Central memory CD4-positive, alpha-beta T cell (primary cell): ENCODE measurements around the gene WWOX.
A peak's percentile ranks its signal among the peaks of the same experiment; 100 is the strongest.

Experiments used
- DNase-seq: peaks from one replicate; pipeline ENCODE4 v3.0.0; 2022

The WWOX gene

GRCh38 chr16:78749745-78750268 is 650.4 kb downstream of the WWOX start:
- peak; percentile 18 for DNase-seq

- DNase-seq: no peak
Measured at GRCh38 chr16:78750611-78751010, 651.2 kb downstream of the WWOX start.

DNA sequence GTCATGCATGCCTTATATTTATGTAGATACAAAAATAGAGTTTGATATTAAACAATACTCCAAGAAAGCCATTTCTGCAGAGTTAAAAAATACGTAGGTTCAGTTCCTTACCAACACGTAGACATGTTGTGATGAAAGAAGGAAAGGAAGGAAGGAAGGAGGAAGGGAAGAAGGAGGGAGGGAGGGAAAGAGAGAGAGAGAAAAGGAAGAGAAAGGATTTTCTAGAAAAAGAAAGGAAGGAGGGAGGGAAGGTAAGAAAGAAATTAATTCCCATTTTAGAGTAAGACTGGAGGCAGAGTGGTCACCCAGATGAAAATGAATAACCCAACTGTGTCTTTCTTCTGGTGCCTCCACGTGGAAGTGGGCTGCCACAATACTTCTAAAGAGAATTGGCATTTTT is 652.1 kb downstream of the WWOX start:
- DNase-seq: no peak

DNA sequence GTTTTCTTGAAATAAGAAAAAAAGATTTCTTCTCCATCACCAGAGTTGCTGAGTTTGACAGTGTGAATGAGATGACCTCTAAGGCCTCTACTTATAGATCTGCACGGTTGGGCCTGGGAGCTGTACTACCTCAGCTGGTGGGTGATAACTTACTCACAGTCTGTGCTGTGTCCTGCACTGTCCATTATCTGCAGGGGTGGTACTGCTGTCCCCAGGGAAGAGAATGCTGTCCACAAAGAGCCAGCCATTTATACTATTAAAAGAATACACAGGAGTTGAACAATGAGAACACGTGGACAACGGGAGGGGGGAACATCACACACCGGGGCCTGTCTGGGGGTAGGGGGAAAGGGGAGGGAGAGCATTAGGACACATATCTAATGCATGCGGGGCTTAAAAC is 655.3 kb downstream of the WWOX start:
- no peak for DNase-seq

GRCh38 chr16:78755751-78756661 is 656.6 kb downstream of the WWOX start:
- DNase-seq: no peak

DNA sequence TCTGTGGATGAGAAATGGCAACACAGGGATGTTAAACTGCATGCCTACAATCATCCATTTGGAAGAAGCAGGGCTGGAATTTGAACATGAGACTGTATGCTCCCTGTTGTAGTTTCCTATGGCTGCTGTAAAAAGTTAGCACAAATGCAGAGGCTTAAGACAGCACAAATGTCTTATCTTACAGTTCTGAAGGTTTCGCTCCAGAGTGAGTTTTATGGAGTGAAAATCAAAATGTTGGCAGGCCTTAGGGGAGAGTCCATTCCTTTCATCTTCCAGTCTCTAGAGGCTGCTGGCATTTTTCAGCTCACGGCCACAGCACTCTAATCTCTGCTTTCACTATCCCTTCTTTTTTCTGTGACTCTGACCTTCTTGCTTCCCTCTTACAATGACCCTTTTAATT is 660.1 kb downstream of the WWOX start:
- no peak for DNase-seq

GRCh38 chr16:78760611-78761010 is 661.2 kb downstream of the WWOX start:
- no peak for DNase-seq

DNA sequence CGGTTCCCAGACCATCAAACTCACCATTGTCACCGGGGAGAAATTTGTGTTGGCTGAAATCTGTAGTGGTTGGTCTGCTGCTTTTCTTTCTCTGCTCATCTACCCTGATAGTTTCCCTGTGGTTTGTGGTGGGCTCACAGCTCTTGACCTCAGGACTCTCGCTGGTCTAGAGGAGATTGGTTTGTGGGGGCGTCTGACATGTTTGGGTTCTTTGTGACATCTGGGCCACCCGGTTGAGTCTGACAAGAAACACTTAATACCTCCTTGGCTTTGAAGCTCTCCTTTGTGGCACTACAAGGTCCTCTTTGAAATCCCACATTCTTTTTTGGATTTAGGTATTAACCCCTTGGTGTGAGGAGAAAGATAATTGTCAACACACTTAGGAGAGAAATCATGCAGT is 662.0 kb downstream of the WWOX start:
- DNase-seq: no peak

- DNase-seq: no peak
Measured at GRCh38 chr16:78762222-78762621, 662.8 kb downstream of the WWOX start.

DNA sequence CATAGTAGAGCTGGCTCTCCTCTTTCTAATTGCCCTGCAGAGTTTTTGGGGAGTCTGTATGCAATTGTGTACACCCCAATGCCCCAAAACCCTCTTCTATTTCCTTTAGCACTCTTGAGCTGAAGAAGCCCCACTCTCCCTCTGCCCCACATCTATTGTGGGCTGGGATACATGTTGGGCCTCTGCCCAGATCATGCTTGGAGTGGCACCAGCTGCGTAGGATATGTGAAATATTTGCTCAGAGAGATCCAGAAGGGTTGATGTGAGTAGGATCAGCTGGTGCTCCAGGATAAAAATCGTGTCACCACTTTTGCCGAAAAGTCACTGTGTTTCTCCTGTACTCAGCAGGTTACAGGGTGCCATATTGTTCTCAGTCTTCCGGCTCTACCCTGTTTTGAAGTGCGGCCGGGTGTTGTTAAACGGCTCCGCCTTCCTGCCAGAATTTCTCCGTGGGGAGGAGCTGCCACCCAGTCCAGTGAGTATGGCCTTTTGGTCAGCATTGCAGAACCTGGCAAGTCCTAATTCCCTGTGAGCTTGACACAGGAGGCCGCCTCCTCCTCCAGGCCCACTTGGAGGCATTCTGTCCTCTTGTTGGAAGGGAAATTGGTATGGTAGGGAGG is 664.5 kb downstream of the WWOX start:
- DNase-seq: no peak

DNA sequence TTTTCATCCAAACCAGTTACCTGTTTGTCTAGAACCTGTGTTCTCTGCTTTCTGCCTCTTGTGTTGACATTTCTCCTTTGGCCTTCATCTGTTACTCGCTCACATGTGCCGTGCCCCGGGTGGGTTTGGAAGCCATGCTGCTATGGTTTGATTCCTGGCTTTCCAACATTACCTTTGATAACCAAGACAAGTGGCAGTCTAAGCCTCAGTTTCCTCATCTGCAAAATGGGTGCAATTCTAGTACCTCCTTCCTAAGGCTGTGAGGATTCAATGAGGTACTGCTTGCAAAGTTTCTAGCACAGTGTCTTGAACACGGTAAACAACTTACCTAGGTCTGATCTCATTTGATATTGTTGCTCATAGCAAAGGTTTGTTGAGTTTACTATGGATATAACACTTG is 665.0 kb downstream of the WWOX start:
- no peak for DNase-seq

GRCh38 chr16:78768226-78768625 is 668.8 kb downstream of the WWOX start:
- DNase-seq: no peak

DNA sequence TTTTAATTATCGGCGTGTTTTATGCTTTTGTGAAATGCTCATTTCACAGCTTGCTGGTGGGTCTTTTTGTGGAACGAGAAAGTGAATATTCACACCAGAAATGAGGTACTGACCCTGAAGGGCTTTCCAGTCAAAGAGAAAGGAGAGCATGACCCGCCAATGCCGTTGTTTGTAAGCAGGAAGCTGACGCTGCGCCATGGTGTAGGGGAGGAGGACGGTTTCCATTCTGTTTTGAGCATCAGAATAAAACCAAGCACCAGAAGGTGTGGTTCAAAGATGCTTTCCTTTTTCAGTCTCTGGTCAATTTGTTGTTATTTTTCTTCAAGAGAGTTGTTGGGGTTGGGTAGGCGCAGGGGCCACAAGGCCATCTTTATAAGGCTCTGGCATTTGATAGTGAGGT is 669.3 kb downstream of the WWOX start:
- peak; percentile 19 for DNase-seq

DNA sequence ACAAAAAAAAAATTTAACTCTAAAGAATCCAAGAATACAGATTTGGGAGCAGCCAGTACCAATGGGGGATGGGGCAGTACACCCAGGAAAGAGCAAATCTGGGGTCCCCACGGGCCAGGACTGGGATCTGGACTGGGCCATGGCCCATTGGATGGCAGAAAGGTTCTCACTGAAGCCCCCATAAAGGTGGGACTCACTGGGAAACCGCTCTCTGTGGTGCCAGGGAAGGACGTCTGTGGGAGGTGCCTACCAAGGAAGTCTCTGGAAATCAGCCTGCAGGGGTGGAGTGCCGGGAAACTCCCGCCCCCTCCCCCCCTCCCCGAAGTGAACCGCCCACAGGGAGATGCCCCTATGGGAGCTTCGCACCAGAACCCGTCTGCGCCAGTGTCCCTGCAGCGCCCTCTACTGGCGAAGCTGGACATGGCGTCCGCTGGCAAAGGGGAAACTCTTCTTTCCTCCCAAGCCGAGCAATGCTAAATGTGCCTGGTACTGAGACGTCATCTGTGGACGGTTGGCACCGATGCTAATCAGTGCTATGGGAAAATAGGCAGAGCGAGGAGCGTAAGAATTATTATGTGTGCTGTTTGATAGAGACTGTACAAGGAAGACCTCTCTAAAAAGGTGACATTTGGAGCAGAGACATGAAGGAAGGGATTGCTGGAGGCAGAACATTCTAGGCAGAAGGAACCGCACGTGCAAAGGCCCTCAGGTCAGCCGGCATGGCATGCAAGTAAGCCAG is 671.1 kb downstream of the WWOX start:
- peak; percentile 72 for DNase-seq

DNA sequence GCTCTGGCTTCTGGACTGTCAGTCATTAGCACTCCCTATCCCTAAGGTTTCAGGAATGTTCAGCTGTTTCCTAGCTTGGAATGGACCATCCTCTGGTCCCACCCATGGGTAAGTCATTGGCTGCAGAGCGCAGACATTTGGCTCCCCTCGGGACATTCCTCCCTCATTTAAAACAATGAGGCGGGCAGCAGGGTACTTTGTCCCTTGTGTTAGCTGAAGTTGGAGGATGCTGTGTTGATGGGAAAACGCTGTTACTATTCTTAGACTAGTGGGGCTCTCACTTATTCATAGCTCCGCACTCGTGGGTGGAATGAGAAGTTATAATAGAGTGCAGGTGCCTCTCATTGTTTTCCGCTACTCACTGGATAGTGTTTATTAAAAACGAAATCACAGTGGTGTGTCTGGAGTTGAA is 673.8 kb downstream of the WWOX start:
- no peak for DNase-seq

GRCh38 chr16:78773706-78774105 is 674.3 kb downstream of the WWOX start:
- no peak for DNase-seq

DNA sequence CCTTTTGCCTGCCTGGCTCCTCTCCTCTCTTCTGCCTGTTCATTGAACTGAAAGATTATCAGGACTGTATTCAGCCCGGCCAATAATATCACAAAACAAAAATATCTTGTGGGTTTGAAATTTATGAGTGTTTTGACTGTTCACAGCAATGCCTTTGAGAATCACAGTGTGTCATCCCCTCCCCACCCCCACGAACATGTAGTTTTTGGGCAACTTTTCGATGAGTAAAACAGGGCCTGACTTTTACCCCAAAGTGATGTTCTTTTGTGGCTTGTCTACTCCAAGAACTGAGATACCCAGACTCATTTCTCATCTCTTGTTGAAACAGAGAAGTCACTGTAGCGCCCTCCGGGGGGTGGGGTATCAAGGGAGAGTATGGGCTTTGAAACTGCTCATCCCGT is 675.7 kb downstream of the WWOX start:
- DNase-seq: no peak

DNA sequence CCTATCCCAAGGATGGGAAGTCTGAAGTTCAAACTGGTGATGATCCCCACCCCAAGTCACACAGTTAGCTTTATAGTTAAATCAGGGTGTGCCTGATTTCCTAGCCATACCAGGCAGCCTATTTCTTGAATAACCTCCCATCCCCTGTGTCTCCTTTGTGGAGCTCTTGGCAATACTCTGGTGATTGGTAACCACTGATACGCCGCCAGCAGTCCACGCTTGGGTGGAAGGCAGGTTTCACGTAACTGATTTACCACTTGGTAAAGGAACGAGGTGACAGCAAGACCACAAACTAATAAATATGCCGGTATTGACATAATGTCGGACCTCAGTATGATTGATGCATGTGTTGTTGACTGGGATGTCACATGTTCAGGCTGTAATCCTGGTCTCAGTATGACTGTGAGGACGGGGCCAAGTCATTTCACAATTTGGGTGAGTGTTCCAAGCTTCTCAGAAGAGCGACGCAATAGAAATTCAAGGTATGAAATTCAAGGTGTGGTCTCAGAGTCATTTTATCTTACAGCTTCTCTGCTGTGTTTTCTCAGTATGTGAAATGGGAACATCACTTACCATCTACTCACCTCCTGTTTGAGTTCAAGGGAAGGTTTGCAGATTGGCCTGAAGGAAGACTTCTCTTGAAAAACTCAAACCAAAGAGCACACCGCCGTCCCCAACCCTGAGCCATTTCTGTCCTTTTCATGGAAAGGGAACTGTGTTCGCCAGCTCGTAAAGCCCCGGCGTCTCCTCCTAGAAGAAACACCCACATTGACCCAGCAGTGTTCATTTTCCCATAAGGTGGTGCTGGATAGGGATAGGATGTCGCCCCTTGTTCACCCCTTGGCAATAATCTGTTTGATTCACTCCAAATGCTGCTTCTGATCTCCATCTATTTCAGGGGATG is 678.9 kb downstream of the WWOX start:
- DNase-seq: no peak

DNA sequence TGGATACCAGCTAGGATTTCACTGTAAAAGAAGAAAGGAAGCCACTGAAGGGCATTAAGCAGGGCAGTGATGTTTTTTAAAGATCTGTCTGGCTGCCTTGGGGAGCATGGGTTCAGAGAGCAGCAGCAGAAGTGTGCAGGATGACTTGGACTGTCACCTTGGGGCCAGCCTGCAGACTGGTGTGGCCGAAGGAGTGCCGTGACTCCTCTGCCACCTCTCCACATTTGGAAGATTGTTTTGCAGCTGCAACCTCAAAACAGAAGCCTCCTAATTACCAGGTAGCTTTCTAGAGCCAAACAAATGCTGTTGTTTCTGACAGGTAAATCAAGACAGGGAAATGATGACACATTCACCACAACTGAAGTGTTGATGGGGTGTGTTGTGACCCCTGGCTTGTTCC is 681.4 kb downstream of the WWOX start:
- no peak for DNase-seq

DNA sequence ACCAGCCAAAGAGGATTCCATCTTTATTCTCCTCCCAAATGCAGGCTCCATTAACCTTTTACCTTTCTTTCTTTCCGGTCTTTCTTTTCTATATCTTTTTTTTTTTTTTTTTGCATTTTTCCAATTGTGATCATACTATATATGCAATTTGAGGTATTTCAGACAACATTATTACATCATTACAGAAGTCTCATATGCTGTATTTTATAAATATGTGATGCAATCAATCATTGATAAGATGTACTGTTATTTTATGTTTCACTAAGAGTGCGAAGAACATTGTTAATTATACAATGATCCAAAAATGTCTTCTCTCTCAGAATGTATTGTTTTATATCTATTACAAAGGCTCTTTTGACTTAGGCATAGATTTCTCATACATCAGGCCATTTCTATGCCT is 683.1 kb downstream of the WWOX start:
- DNase-seq: no peak

DNA sequence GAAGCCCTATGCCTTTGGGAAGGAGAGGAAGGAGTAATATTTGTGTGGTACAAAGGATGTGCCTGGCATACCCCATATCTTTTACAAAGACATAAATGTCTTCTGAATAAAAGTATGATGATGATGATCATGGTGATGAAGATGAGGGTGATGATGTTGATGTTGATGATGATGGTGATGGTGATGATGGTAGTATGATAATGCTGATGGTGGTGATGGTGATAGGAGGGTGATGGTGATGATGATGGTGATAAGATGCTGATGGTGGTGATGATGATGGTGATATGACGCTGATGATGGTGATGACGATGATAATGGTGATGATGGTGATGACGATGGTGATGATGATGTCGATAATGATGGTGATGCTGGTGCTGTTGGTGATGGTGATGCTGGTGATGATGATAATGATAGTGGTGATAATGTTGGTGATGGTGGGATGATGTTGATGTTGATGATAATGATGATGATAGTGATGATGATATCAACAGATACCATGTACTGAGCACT is 684.2 kb downstream of the WWOX start:
- no peak for DNase-seq

- no peak for DNase-seq
Measured at GRCh38 chr16:78784771-78785170, 685.3 kb downstream of the WWOX start.
